Endodermal cell (in vitro differentiated cells): ENCODE data around the gene OR2T2. TPM values are rescaled to one million over a fixed set of nuclear protein-coding genes. Genes with fewer than 3 reads are reported as not detected.
"Not testable (repeated sequence)": the region's sequence is repeated elsewhere in the genome, so short reads cannot be mapped to it uniquely, and the experiment has no call there.

ENCODE experiments used
- DNase-seq: peaks from one replicate; pipeline ENCODE4 v3.0.0-alpha.2; 2017
- H3K27ac ChIP-seq: 2 replicates; pipeline ENCODE4 v1.5.1; 2013; ENCODE audit warnings: mild to moderate bottlenecking, low read depth, low read length, moderate library complexity
- H3K27me3 ChIP-seq: 2 replicates; pipeline ENCODE4 v1.6.1; 2013; ENCODE audit warnings: mild to moderate bottlenecking, low read length, moderate library complexity; ENCODE audit not compliant: insufficient read depth, control insufficient read depth, poor library complexity, severe bottlenecking
- H3K36me3 ChIP-seq: 2 replicates; pipeline ENCODE4 v1.7.0; 2013; ENCODE audit warnings: mild to moderate bottlenecking, low read length, moderate library complexity; ENCODE audit not compliant: control insufficient read depth, insufficient read depth
- H3K4me1 ChIP-seq: one replicate; pipeline ENCODE4 v1.7.0; 2013; ENCODE audit warnings: low read length; ENCODE audit not compliant: control insufficient read depth, insufficient read depth
- H3K4me3 ChIP-seq: 2 replicates; pipeline ENCODE4 v1.5.1; 2013; ENCODE audit warnings: mild to moderate bottlenecking, low read length, moderate library complexity
- H3K9ac ChIP-seq: 2 replicates; pipeline ENCODE4 v1.6.1; 2013; ENCODE audit warnings: mild to moderate bottlenecking, low read length, moderate library complexity; ENCODE audit not compliant: poor library complexity, severe bottlenecking; ENCODE audit errors: extremely low read depth
- H3K9me3 ChIP-seq: 2 replicates; pipeline ENCODE4 v1.6.1; 2013; ENCODE audit warnings: mild to moderate bottlenecking, low read length, moderate library complexity; ENCODE audit not compliant: control insufficient read depth
- H3K27ac Mint-ChIP-seq: 2 replicates; pipeline ENCODE4 v1.8.0; 2020; ENCODE audit warnings: mixed read lengths
- H3K27me3 Mint-ChIP-seq: 2 replicates; pipeline ENCODE4 v1.8.0; 2021; ENCODE audit warnings: mild to moderate bottlenecking, mixed read lengths; ENCODE audit not compliant: insufficient read depth
- H3K36me3 Mint-ChIP-seq: 2 replicates; pipeline ENCODE4 v1.8.0; 2020; ENCODE audit warnings: low read depth, mixed read lengths
- H3K4me1 Mint-ChIP-seq: 2 replicates; pipeline ENCODE4 v1.8.0; 2020; ENCODE audit warnings: mixed read lengths
- H3K4me3 Mint-ChIP-seq: 2 replicates; pipeline ENCODE4 v1.8.0; 2020; ENCODE audit warnings: mild to moderate bottlenecking, moderate library complexity, mixed read lengths
- H3K9me3 Mint-ChIP-seq: 2 replicates; pipeline ENCODE4 v1.8.0; 2020; ENCODE audit warnings: mild to moderate bottlenecking, mixed read lengths
- WGBS, 2 experiments: methylation state at CpG; one replicate each; pipeline versions ENCODE4 v1.1.5 to v1.1.7; 2013; ENCODE audit warnings: missing lambda C conversion rate in 2 of 2, mixed read lengths in 1 of 2; ENCODE audit not compliant: insufficient coverage in 1 of 2, insufficient read length in 1 of 2; 5-methylcytosine and 5-hydroxymethylcytosine counted together
- long read RNA-seq, 4 experiments: library from polyadenylated mRNA in 2 of 4; library from RNA in 1 of 4; library from capped mRNA in 1 of 4; stranded (forward) in 3 of 4; unstranded in 1 of 4; transcript quantifications; one replicate each; pipeline ENCODE4 v2.0.0, GENCODE V29; 2020 to 2021; ENCODE audit warnings: inconsistent platforms in 1 of 4
- polyA plus RNA-seq, 2 experiments: library from polyadenylated mRNA; stranded (reverse); fragments of 50-300 nt; gene quantifications; one replicate each; pipeline ENCODE4 v1.2.3, GENCODE V29; 2013
- total RNA-seq, 2 donors: library from RNA; stranded (reverse); fragmentation: NEBNext Ultra II Directional in 1 of 2; extraction: Animal tissue kit (Norgen Biotek cat#: 25700) in 1 of 2; gene quantifications; 2 replicates in 1 of 2; 3 replicates in 1 of 2; pipeline ENCODE4 v1.2.1, GENCODE V29; 2021
- TF ChIP-seq, protein P1 (sequence below): fragments of 200-600 bp; sonication (generic); conservative IDR thresholded peaks from 2 replicates; pipeline ENCODE4 v1.5.0; 2021; ENCODE audit warnings: antibody characterized with exemption, mild to moderate bottlenecking

Gene OR2T2, protein sequence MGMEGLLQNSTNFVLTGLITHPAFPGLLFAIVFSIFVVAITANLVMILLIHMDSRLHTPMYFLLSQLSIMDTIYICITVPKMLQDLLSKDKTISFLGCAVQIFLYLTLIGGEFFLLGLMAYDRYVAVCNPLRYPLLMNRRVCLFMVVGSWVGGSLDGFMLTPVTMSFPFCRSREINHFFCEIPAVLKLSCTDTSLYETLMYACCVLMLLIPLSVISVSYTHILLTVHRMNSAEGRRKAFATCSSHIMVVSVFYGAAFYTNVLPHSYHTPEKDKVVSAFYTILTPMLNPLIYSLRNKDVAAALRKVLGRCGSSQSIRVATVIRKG
- not detected for total RNA-seq
- not detected for polyA plus RNA-seq (2013, experiment 1 of 2)
- polyA plus RNA-seq (2013, experiment 2 of 2) = not detected
- long read RNA-seq, experiment 1 = 0 reads
- long read RNA-seq, experiment 2 = 0 reads
- long read RNA-seq, experiment 3 = 0 reads
- long read RNA-seq, experiment 4 = 0 reads

DNA sequence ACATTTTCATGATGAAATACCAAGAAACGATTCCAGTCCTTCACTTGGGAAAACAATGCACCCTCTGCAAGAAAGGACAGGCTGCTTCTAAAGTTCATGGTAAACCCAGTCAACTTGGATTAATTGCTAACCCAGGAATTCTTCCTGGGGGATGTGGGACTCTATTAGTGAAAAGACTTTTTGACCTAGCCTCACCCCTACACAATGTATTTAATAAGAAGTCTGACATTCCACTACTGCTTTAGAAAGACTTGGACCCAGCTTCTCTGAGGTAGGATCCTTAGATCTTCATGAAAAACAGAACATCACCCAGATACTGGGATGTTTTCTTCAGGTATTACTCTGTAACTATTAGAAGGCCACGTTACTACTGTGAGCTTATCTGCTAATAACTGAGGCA is at the start of gene OR2T2:
Gene OR2T2, plus strand, starts transcription at position 239 of the 400 bp plus-strand sequence. CDS start 7,161 bp downstream, outside the sequence.
- not testable (repeated sequence) for H3K27ac ChIP-seq, H3K27me3 ChIP-seq, H3K4me1 ChIP-seq, H3K4me3 Mint-ChIP-seq, H3K4me3 ChIP-seq, H3K27ac Mint-ChIP-seq, H3K9ac ChIP-seq, H3K27me3 Mint-ChIP-seq, H3K36me3 Mint-ChIP-seq, H3K36me3 ChIP-seq, DNase-seq, H3K4me1 Mint-ChIP-seq
- WGBS, 2 experiments = no CpG with 5 or more reads among the region's 2 CpGs
- peaks cover 61% of the 10 kb centered on the region for H3K9me3 Mint-ChIP-seq
- H3K9me3 ChIP-seq = peaks cover 29% of the 10 kb centered on the region

DNA sequence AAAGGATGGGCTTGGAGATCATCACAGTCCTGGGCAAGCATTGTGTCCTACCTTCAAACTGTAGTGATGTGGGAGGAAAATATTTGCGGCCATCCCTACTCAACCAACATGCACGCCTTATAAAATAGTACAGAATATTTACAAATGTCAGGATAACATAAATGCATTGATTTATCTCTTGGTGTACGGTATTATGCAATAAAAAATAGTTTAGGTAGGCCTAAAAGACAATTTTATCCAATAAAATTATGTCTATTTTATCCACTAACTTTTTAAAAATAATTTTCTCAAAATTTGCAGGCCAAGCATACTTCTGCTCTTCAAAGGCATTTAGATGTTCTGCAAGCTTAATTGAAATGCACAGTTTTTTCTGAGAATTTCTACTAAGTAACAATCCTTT is 42.7 kb upstream of the OR2T2 start, which contains the start of gene OR2T1:
Gene OR2T1, plus strand, starts transcription at position 301 of the 400 bp plus-strand sequence. CDS start 3,100 bp downstream, outside the sequence.
- WGBS, 2 experiments = no CpG with 5 or more reads among the region's 3 CpGs
- Histone ChIP-seq H3K4me1 (no peaks in the 10 kb centered on the region), H3K4me3 (peak within 1 kb of the TSS; percentile 63), H3K36me3 (no peaks in the 10 kb centered on the region), H3K27ac (no peak within 1 kb of the TSS), H3K27me3 (no peaks in the 10 kb centered on the region), H3K9ac (no peak within 1 kb of the TSS), H3K9me3 (peaks cover 90% of the 10 kb centered on the region)
- H3K4me3 Mint-ChIP-seq = no peak within 1 kb of the TSS
- H3K27ac Mint-ChIP-seq = no peak within 1 kb of the TSS
- H3K27me3 Mint-ChIP-seq = no peaks in the 10 kb centered on the region
- H3K9me3 Mint-ChIP-seq = peaks cover 79% of the 10 kb centered on the region
- DNase-seq = no peak
- H3K4me1 Mint-ChIP-seq = no peaks in the 10 kb centered on the region
- TF ChIP-seq, protein P1, sequence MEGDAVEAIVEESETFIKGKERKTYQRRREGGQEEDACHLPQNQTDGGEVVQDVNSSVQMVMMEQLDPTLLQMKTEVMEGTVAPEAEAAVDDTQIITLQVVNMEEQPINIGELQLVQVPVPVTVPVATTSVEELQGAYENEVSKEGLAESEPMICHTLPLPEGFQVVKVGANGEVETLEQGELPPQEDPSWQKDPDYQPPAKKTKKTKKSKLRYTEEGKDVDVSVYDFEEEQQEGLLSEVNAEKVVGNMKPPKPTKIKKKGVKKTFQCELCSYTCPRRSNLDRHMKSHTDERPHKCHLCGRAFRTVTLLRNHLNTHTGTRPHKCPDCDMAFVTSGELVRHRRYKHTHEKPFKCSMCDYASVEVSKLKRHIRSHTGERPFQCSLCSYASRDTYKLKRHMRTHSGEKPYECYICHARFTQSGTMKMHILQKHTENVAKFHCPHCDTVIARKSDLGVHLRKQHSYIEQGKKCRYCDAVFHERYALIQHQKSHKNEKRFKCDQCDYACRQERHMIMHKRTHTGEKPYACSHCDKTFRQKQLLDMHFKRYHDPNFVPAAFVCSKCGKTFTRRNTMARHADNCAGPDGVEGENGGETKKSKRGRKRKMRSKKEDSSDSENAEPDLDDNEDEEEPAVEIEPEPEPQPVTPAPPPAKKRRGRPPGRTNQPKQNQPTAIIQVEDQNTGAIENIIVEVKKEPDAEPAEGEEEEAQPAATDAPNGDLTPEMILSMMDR = no peak
- H3K36me3 Mint-ChIP-seq = no peaks in the 10 kb centered on the region

DNA sequence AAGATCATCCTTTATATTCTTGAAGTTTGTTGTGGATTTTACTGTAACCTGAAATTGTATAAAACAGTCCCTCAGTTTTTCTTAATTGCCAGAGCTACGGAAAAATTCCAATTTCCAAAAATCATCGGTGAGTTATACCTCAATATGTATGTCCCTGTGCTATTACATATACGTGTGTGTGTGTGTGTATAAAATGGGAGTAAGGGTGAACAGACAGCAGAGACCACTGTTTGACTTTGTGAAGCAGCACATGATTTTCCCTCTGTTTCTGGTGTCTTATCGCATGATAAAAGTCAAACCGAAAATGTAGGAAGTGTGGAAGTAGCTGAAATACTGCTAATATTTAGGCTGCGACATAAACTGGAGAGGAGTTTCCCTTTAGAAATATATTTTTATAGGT is 41.4 kb upstream of the OR2T2 start:
- no peak overlapping the region for H3K9ac ChIP-seq
- no peaks in the 10 kb centered on the region for H3K4me1 ChIP-seq
- 73 to 77% methylated on average over 3 to 6 of the region's 6 CpGs for WGBS, 2 experiments
- no peak overlapping the region for H3K4me3 Mint-ChIP-seq
- no peaks in the 10 kb centered on the region for H3K36me3 Mint-ChIP-seq
- no peak for DNase-seq
- no peaks in the 10 kb centered on the region for H3K4me1 Mint-ChIP-seq
- no peaks in the 10 kb centered on the region for H3K27me3 ChIP-seq
- no peaks in the 10 kb centered on the region for H3K36me3 ChIP-seq
- no peaks in the 10 kb centered on the region for H3K27me3 Mint-ChIP-seq
- peak overlapping the region; percentile 63 for H3K4me3 ChIP-seq
- peaks cover 89% of the 10 kb centered on the region for H3K9me3 ChIP-seq
- H3K27ac ChIP-seq = no peak overlapping the region
- H3K9me3 Mint-ChIP-seq = peaks cover 78% of the 10 kb centered on the region
- H3K27ac Mint-ChIP-seq = no peak overlapping the region
- TF ChIP-seq, protein P1 = no peak
